GM21737 (cell line): ENCODE measurements around the gene ASTL.

Experiments
- ATAC-seq: cut with Tn5 transposase; IDR thresholded peaks from one replicate; pipeline ENCODE4 v1.9.1; 2021; ENCODE audit warnings: mild to moderate bottlenecking, moderate library complexity; ENCODE audit not compliant: unreplicated experiment

Gene ASTL

DNA sequence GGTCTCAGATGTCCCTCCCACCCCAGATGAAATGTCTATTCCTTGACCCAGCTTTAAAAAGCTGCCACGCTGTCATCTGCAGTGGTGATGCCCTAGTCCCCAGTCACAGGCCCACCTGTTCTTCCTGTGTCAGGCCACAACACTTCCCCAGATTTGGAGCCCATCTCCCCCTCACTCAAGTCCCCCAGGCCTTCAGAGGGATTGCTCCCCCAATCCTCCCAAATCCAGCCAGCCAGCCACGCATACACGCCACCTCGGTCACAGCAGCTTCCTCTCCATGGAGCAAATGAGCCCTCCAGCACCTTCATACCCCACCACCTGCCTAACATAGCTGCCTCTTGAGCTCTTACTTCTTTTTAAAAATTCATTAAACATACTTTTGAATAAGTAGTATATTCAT lies 7.8 kb downstream of the ASTL start:
- no peak for ATAC-seq

DNA sequence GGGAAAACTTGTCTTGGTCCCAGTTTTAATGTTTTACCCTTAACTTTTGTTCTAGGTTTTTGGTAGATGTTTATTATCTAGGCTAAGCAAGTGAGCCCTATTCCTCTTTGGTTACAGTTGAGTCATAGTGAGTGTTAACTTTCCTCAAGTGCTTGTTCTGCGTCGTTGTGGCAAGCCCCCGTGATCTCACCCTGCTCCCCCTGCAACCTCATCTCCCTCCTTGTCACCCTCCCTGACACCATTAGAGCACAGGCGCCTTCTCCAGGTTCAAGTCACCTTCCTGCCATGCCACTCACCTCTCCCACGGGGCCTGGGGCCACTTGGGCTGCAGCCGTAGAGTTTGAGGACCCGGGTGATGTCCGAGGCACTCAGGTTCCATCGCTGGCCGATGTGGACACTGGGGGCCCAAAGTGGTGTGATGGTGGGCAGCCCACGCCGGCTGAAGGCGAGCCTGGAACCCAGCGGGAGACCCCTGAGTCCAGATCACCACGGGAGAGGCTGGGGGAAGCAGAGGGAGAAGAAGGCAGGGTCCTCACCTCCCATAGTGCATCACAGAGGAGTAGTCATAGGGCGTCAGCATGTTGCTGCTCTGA lies 8.7 kb downstream of the ASTL start:
- ATAC-seq, result no peak

GRCh38 chr2:96128456-96128855 lies 9.8 kb downstream of the ASTL start:
- no peak for ATAC-seq

DNA sequence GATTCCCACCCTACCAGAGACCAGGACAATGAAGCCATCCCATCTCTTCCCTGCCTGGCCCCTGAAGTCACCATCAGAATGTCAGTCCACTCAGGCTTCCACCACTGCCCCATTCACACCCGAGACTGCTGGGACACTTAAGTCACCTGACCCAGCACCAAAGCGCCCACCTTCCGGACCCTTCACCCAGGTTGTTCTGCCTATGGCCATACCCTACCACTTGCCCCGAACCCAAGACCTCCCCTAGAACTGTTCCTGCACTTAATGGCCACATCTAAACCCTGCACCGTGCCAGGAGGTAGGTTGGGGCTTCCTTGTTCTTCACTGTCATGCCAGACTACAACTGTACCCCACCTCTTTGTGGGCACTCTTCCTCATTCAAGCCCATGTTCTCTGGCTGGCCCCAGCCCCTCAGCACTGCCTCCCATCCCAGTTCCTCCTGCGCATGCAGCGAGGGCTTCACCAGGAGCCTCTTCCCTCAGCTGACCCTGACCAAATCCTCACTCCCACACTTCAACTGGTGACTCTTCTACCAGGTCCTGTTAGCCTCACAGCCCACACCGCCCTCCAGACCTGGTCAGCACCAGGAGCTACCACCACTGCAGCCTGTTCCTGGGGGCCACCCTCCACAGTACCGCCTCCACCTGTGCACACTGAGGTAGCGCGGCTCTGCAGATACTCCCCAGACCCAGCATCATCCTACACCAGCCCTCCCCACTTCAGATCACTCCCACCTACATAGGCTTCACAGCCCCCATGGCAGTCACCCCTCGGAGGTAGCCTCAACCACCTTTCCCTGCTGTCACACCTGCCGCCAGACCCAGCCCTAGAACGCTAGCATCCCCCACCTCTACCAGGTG lies 13.7 kb downstream of the ASTL start:
- ATAC-seq, result no peak

GRCh38 chr2:96123936-96124335 lies 14.4 kb downstream of the ASTL start:
- ATAC-seq, result no peak

DNA sequence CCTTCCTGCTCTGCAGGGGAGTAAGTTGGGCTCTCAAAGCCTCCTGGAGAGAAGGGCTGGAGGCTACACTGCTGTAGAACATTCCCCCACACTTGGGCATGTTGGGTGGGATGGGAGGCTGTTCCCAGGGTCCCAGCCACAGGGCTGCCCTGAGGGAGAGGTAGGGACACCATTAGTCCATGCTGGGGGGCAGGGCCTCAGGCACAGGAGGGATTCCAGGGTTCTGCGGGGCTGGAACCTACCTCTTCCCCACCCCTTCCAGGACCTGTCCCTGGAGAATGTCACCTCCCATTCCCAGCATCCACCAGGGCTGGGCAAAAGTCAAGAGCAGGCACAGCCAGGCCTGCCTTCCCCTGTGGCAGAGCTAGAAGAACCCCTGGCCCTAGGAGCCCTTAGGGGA lies 15.0 kb downstream of the ASTL start:
- no peak for ATAC-seq

DNA sequence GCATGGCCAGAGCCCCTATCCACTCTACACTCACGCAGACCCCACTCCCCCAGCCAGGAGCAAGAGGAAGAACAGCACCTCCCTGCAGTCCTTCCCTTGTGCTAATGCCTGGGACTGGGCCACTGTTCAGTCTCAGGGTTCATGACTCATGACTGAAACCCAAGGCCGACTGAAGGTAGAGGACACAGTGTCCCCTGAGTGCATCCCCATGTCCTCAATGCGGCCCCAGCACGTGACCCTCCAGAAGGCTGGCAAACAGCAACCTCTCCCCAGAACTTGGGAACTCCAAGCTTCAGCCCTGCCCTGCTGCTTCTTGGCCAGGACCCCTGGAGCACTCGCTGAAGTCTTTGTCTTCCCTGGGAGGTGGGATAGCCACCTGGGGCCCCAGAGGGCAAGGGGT lies 15.9 kb downstream of the ASTL start:
- no peak for ATAC-seq

DNA sequence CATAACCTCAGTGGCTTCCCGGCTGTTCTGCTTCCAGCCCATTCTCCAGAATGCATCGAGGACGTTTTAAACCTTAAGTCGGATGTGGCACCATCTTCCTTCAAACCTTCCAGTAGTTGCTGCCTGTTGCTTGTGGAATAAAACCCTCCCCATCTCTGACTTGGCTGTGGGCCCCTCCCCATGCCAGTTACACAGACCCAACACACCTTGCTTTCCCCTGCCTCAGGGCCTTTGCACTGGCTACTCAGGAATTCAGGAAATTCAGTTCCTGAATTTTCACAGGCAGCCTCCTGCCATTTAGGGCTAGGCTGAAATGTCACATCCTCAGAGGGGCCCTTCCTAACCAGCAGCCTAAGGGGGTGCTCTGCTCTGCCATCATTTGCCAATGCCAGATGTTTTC lies 16.9 kb downstream of the ASTL start:
- ATAC-seq, result no peak

- no peak for ATAC-seq
Observed at GRCh38 chr2:96120991-96121390, 17.3 kb downstream of the ASTL start.

- no peak for ATAC-seq
Observed at GRCh38 chr2:96120091-96120720, 18.1 kb downstream of the ASTL start.

DNA sequence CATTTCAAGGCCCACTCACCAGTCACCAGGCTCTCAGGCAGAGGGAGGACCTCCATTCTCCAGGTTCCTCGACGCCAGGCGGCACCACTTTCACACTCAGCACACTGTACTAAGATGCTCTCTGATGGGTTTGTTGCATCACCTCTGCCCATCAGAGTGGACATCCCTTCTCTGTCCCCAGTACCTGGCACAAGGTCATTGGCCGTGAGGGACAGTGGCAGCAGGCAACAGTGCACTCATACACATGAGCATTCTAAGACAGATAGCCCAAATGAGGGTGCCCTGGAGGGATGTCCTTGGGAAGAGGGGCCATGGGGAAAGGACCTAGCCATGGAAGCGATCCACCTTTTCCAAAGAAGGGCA lies 18.9 kb downstream of the ASTL start:
- no peak for ATAC-seq

- no peak for ATAC-seq
Observed at GRCh38 chr2:96118698-96119388, 19.5 kb downstream of the ASTL start.

DNA sequence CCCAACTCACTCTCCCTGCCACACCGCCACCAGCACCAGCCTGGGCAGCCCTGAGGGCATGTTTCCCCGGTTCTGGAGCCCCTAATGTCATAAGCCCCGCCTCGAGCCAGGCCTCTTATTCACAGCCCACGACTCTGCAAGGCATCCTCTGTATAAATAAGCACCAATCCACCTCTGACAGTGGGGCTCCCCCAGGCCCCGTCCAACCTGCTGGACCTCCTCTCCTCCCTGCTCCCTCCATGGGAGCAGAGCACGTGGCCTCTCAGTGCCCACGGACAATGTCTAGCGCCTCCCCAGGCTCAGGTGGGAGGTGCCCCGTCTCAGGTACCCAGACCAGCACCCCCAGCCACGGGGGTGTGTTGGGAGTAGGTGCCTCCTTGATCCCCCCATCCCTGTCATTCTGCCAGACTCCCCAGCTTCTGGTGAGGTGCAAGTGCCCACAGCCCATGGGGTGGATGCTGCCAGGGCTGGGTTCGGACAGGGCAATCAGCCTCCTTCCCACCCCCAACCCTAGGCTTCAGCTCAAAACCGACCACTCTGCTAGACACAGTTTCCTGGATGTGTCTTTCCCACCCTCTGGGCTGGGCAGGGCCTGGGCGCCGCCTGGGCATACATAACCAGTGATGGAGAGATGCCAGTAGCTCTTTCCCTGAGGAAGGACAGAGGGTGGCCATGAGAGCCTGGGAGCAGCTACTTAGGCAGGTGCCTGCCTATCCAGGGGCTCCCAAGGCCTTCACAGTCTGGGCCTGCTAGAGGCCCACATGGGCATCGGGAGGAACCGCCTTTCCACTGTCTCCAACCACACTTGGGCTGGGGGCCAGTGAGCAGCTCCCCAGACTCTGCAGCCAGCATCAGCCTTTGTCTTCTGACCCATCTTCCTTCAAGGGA lies 20.4 kb downstream of the ASTL start:
- no peak for ATAC-seq

DNA sequence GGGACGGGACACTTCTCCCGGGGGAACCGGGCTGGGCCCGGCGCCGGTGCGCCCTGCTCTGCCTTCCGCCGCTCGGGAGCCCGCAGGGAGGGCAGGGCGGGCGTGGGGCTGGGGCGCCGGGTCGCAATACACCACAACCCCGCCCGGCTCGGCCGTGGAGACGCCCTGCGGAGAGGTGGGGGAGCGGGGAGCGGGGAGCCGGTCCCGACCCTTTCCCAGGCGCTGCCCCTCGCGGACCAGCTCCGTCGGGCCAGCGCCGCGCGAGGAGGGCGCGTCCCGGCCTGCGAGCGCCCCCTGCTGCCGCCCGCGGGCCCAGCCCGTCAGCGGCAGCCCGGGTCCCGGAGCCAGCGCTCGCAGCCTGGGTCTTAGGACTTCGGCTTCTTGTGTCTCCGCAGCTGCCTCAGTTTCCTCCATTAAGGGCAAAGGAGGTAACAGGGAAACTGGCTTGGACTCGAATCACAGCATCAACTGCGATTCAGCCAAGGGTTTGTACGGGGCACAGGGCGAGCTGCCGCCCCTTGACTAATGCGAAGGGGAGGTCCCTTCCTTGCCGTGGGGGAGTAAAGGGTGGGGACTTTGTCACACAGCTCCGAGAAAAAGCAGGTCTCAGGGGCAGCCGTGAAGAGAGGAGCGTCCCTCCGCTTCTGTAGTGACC lies 21.3 kb downstream of the ASTL start:
- peak; percentile 62 for ATAC-seq

- peak; percentile 36 for ATAC-seq
Observed at GRCh38 chr2:96116424-96116878, 21.9 kb downstream of the ASTL start, which contains the start of gene ADRA2B. Gene ADRA2B (minus strand): TSS chr2:96116571. CDS start chr2:96116149, 422 bp downstream.

DNA sequence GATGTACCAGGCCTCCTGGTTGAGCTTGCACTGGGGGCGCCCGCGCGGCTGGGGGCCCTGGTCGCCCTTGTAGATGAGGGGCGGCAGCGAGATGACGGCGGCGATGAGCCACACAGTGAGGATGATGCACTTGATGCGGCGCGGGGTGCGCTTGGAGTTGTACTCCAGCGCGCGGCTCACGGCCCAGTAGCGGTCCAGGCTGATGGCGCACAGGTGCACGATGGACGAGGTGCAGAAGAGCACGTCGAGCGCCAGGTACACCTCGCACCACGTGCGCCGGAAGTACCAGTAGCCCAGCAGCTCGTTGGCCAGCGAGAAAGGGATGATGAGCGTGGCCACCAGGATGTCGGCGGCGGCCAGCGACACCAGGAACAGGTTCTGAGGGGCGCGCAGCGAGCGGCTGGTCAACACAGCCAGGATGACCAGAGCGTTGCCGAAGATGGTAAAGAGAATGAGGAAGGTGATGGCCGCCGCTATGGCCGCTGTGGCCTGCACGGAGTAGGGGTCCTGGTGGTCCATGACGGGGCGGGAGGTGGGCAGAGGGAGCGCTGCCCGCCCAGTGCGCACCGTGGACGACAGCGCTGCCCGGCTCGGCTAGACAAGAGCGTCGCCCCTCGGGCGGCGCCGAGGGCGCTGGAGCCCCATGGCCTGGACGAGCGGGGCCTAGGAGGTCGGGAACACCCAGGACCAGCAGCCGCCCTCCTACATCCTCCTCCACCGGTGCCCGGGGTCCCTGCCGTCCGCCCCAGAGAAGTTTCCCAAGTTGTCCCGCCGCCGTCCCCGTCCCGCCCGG lies 22.5 kb downstream of the ASTL start:
- ATAC-seq, result no peak

DNA sequence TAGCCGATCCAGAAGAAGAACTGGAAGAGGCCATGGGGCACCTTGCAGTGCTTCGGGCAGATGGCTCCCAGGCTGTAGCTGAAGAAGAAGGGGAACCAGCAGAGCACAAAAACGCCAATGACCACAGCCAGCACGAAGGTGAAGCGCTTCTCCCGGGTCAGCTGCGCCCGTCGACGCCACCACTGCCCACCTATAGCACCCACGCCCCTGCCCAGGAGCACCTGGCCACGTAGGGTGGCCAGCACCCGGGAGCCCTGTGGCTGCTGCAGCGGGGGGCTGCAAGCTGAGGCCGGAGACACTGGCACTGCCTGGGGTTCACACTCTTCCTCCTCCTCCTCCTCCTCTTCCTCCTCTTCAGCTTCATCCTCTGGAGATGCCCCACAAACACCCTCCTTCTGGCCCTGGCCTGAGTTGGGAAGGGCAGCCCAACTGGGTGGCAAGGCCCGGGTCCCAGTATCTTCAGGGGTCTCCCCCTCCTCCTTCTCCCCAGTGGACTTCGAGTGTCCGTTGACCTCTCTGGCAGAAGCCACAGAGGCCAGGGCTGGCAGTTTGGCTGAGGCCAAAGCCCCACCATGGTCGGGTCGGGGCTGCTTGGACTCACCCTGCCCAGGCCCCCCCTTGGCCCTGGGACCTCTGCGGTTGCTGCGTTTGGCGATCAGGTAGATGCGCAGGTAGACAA lies 23.3 kb downstream of the ASTL start:
- no peak for ATAC-seq

DNA sequence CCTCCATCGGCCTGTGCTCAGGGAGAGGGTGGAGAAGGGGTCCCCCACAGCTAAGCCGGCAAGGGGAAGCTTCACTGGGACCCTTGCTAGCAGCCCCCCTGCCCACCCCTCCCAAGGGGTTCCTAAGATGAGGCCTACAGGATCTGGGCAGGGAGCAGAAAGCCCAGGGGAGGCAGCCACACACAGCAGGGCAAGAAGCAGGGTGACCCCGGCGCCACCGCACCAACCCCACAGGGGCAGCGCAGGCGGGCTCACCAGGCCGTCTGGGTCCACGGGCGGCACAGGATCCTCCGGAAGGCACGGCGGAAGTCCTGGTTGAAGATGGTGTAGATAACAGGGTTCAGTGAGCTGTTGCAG lies 23.8 kb downstream of the ASTL start:
- no peak for ATAC-seq

DNA sequence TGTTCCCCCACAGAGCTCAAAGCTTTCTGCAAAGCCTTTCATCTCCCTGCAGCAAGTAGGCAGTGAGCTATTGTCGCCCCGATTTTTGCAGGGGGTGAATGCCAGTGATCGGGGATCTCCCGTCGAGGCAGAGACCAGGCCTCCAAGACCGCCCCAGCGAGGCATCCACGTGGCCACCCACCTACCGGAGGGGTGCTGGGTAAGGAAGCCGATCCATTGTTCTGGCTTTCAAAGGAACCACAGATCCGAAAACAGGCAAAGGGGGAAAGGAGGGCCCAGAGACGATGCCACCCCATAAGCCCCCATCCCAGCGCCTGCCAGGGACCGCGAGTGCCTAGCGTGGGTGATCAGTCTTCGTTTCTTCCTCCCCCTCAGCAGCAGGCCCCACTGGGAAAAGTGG lies 24.4 kb downstream of the ASTL start:
- no peak for ATAC-seq
